Measurements from ENCODE around the gene C6.
A peak's percentile ranks its signal among the peaks of the same experiment; 100 is the strongest.
"Not testable (repeated sequence)": the region's sequence is repeated elsewhere in the genome, so short reads cannot be mapped to it uniquely, and the experiment has no call there.

The C6 gene

GRCh38 chr5:41213340-41213739 lies at the start of gene C6:
Gene C6 (minus strand): TSS chr5:41213532. CDS start chr5:41203230, 10,302 bp downstream.
- DNase-seq (ENCODE audit: low read depth), result no peak
- H3K4me3 ChIP-seq (ENCODE audit: low read depth, low read length), result no peak within 1 kb of the TSS

DNA sequence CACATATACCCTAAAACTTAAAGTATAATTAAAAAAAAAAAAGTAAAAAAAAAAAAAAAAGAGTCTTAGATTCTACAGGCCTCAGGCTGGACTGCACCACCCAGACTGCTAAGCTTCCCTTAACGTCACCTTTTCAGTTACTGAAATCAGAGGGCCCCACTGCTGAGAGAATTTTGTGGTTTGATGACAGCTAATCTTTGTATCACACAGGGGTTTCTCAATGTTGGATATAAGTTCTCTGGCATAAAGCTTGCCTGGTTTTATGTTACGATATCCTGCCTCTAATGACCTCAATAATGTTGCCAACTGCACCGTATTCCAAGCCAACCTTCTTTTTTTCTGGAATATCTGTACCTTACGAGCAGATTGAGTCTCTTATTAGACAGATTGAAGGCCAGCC lies 43.1 kb upstream of the C6 start:
- peak; percentile 1 for DNase-seq (ENCODE audit: low read depth)
- no peak overlapping the region for H3K4me3 ChIP-seq (ENCODE audit: low read depth, low read length)

DNA sequence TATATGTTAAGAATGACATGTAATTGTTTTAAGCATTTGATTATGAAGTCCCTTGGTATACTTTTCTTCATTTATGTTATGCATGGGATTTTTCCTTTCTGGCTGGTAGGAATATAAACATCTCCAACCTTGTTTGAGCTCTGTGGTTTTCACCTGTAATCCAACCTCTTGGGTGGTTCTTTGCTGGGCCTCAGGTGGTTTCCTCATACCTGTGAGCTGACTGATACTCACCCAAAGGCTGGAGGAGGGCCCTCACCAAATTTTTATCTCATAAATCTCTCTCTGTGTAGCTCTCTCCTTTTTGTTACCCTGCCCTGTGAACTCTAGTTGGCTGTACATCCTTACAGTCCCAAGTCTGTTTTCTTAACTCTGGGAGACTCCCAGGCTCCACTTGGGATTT lies 39.8 kb upstream of the C6 start:
- H3K4me3 ChIP-seq (ENCODE audit: low read depth, low read length), result no peak overlapping the region
- DNase-seq (ENCODE audit: low read depth), result no peak

GRCh38 chr5:41252036-41252435 lies 38.7 kb upstream of the C6 start:
- H3K4me3 ChIP-seq (ENCODE audit: low read depth, low read length), result no peak overlapping the region
- no peak for DNase-seq (ENCODE audit: low read depth)

DNA sequence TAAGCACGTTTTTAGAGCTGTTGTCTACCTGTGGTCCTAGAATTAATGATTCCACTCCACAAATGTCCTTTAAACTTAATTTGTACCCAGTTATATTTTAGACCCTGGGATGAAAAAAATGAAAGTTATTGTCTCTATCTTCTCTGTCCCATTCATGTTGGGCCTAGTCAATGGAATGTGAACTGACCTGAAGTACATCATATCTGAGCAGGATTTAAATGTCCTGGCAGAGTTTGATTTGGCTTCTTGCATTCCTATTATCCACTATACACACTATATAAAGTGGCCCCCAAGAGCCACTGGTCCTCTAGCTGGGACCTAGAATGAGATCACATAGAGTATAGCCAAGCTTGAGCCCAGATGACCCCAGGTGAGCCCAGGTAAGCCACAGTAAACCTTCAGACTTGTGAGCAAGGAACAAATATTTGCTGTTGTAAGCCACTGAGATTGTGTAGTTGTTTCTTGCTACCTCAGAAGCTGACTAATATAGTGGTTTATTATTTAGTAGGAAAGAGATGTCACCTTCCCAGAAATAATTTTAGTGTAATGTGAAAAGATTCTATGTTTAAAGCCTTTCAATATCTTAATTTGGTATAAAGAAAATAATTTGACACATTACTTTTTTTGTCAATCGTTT lies 37.1 kb upstream of the C6 start:
- H3K4me3 ChIP-seq (ENCODE audit: low read depth, low read length), result no peak overlapping the region
- no peak for DNase-seq (ENCODE audit: low read depth)

DNA sequence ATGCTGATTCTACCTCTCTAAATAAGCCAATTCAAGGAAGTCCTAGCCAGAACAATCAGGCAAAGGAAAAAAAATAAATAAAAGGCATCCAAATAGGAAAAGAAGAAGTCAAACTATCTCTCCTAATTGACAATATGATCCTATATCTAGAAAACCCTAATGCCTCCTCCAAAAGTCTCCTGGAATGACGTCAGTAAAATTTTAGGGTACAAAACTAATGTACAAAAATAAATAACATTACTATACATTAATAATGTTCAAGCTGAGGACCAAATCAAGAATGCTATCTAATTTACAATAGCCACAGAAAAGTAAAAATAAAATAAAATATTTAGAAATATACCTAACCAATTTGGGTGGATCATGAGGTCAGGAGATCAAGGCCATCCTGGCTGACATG lies 33.8 kb upstream of the C6 start:
- DNase-seq (ENCODE audit: low read depth), result no peak
- no peak overlapping the region for H3K4me3 ChIP-seq (ENCODE audit: low read depth, low read length)

- DNase-seq (ENCODE audit: low read depth), result peak; percentile 47
- no peak overlapping the region for H3K4me3 ChIP-seq (ENCODE audit: low read depth, low read length)
These were observed 33.0 kb upstream of the C6 start for GRCh38 chr5:41246376-41246775.

DNA sequence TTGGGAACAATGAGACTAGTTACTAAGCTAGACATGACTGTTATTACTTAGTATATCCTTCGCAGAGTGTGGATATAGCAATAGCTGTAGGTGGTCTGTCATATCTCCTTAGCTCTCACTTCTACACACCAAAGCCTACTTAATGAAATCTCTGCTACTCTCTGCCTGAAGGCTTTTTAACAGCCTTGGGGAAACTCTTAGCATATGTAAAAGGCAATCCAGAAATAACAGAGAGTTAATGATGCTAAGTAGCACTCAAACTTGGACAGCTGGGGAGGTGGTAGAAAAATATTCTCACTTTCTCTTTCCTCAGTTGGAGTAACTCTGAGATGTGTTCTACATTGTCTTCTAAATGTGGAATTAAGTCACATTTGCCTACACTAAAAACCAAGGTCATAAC lies 30.2 kb upstream of the C6 start:
- no peak overlapping the region for H3K4me3 ChIP-seq (ENCODE audit: low read depth, low read length)
- DNase-seq (ENCODE audit: low read depth), result no peak

- DNase-seq (ENCODE audit: low read depth), result no peak
- no peak overlapping the region for H3K4me3 ChIP-seq (ENCODE audit: low read depth, low read length)
These were observed 27.7 kb upstream of the C6 start for GRCh38 chr5:41240985-41241384.

DNA sequence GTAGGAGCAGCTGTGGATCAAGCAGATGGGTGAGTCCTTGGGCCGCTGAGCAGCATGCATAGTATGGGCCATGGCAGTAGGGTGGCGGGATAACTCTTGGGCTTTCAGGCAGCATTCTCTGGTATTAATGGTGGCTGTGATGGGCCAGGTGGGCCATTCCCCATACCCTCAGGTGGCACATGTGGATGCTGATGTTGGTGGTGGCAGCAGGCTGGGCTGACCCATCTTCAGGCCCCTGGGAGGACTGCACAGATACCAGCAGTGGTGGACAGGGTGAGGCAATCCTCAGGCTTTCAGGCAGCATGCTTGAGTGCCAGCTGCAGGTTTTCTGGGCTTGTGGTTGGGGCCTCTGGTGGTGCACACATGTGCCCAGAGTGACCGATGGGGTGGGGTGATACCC lies 27.1 kb upstream of the C6 start:
- no peak overlapping the region for H3K4me3 ChIP-seq (ENCODE audit: low read depth, low read length)
- DNase-seq (ENCODE audit: low read depth), result no peak

GRCh38 chr5:41234475-41234874 lies 21.1 kb upstream of the C6 start:
- no peak overlapping the region for H3K4me3 ChIP-seq (ENCODE audit: low read depth, low read length)
- DNase-seq (ENCODE audit: low read depth), result no peak

DNA sequence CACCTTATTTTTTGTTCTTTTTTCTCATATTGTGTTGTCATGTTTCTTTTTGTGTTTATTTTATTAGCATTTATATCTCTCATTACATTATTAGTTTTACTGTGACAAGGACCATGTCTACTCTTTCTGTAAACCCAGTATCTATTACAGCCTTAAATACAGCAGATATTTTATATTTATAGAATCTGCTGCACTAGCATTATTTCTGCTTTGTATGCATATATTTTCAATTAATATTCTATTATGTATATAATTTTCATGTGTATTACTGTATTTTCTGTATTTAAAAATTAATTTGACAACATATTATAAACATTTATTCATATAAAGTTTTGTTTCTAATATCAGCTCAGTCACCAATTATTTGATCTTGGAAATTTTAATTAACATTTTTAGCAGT lies 19.5 kb upstream of the C6 start:
- H3K4me3 ChIP-seq (ENCODE audit: low read depth, low read length), result no peak overlapping the region
- DNase-seq (ENCODE audit: low read depth), result no peak

DNA sequence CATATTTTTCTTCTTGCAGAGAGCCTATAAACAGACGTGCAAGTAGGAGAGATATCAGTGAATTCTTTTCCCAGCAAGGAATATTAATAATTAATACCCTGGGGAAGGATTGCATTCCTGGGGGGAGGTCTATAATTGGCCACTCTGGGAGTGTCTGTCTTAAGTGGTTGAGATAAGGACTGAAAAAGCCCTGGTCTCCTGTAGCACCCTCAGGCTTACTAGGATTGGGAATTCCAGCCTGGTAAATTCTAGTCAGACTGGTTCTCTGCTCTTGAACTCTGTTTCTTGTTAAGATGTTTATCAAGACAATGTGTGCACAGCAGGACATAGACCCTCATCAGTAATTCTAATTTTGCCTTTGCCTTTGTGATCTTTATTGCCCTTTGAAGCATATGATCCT lies 16.9 kb upstream of the C6 start:
- DNase-seq (ENCODE audit: low read depth); H3K4me3 ChIP-seq (ENCODE audit: low read depth, low read length): not testable (repeated sequence)

- no peak overlapping the region for H3K4me3 ChIP-seq (ENCODE audit: low read depth, low read length)
- DNase-seq (ENCODE audit: low read depth), result no peak
These were observed 10.6 kb upstream of the C6 start for GRCh38 chr5:41223962-41224361.

- no peak for DNase-seq (ENCODE audit: low read depth)
- H3K4me3 ChIP-seq (ENCODE audit: low read depth, low read length), result no peak overlapping the region
These were observed 6.4 kb upstream of the C6 start for GRCh38 chr5:41219658-41220269.

- no peak for DNase-seq (ENCODE audit: low read depth)
These were observed 5.8 kb upstream of the C6 start for GRCh38 chr5:41218929-41219657.

DNA sequence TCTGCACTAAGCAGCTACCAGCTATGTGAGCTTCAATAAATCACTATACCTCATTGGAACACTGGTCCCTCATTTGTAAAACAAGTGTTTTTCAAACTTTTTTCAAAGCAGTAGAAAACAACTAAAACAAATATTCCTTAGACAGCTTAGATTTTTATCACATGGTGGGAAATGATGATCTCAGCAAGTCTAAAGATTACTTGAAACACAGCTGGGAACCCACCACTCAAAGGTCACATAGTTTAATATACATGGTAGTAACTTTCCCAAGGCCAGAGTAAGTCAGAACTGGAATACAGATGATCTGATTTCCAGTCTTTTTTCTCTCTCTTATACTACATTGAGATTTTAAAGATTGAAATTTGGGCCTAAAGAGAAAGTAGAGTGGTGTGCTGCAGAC lies 850 bp upstream of the C6 start:
- H3K4me3 ChIP-seq (ENCODE audit: low read depth, low read length), result no peak overlapping the region
- DNase-seq (ENCODE audit: low read depth), result no peak

More at GRCh38 chr5:41218929-41219657, 5.8 kb upstream of the C6 start:
- H3K4me3 ChIP-seq (ENCODE audit: low read depth, low read length), result no peak overlapping the region

DNA sequence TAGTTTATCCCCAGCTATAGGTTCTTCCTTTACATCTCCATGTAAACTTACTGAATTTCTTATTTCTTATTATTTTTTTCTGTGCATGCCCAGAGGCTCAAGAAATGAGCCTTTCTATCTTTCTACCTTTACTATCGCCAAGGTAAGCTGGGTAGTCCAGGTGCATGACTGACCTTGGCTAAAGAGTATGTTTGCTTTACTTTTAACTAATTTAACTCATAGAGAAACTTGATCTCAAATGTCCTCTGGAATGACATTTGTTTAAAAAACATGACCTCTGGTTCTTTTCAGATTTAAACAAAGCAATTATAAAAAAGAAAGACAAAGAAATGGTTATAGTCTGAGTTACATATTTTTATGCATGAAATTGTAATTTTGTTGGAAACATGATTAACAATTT lies 397 bp downstream of the C6 start:
- DNase-seq (ENCODE audit: low read depth), result no peak
- no peak overlapping the region for H3K4me3 ChIP-seq (ENCODE audit: low read depth, low read length)

DNA sequence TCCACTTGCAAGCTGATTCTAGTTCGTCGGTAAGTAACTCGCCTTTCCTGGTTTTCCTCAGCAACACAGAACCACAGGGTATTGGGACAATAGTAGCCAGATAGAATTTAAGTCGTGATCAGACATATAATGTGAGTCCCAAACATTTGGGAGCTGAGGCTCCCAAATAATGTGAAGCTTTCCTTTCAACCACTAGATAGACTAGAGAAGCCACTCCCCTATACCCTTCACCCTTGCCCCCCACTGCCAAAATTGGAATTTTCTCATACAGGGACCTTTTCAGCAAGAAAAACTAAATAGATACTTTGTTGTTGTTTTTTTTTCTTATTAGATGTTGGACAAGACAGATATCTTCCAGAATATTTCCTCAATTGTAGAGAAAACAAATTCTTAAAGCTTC lies 1.9 kb downstream of the C6 start:
- no peak for DNase-seq (ENCODE audit: low read depth)
- no peak overlapping the region for H3K4me3 ChIP-seq (ENCODE audit: low read depth, low read length)

GRCh38 chr5:41205475-41205874 lies 7.9 kb downstream of the C6 start:
- not testable (repeated sequence) for DNase-seq (ENCODE audit: low read depth); H3K4me3 ChIP-seq (ENCODE audit: low read depth, low read length)

DNA sequence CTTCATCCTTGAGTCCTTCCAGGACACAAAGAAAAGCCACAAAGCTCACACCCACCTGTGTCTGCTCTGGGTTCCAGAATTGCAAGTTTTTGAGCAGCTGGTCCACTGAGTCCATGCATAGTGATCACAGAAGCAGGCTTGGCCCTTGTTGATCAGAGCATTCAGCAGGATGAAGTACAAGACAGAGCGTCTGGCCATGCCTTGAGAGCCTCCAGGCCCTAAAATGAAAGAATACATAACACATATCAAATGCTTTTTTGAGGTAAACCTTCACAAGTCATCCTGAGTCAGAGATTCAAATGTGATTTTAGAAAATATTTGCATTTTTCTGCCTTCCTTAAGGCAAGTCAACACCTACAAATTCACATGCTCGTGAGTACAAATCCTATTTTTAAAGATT lies 10.3 kb downstream of the C6 start:
- DNase-seq (ENCODE audit: low read depth), result no peak
- H3K4me3 ChIP-seq (ENCODE audit: low read depth, low read length), result no peak overlapping the region

All from skeletal muscle cell (primary cell).